ENCODE measurements around the gene XPOT. TPM values are rescaled to one million over a fixed set of nuclear protein-coding genes. Genes with fewer than 3 reads are reported as not detected.
A peak's percentile ranks its signal among the peaks of the same experiment; 100 is the strongest.

XPOT gene
- total and polyA plus RNA-seq, 2 donors (not counting 1 experiment from before 2014, with no cell fraction given) = 11.7 to 48.8 TPM

GRCh38 chr12:64466178-64466577 is 62.0 kb downstream of the XPOT start:
- Histone ChIP-seq H2AFZ (ENCODE audit: insufficient read depth, low read depth, low read length, poor library complexity, severe bottlenecking) (no peak overlapping the region), H3K36me3 (replicated peaks in 1 of 2; ENCODE audit: control extremely low read depth in 1 of 2, control insufficient read depth in 1 of 2, extremely low read depth in 1 of 2, insufficient read depth in 2 of 2, low read length in 1 of 2) (peaks cover 18 to 56% of the 10 kb centered on the region in 2 experiments), H3K4me3 (ENCODE audit: control extremely low read depth in 1 of 5, extremely low read depth in 1 of 5, insufficient read depth in 1 of 5, low read depth in 2 of 5, low read length in 4 of 5) (no peak overlapping the region), H4K20me1 (ENCODE audit: control insufficient read depth, insufficient read depth, low read length, poor library complexity, severe bottlenecking) (no peaks in the 10 kb centered on the region), H3K4me1 (ENCODE audit: control insufficient read depth in 2 of 2, insufficient read depth in 2 of 2, low read length in 2 of 2) (no peaks in the 10 kb centered on the region), H3K27ac (ENCODE audit: low read length in 2 of 2) (no peak overlapping the region), H3K9ac (ENCODE audit: low read length) (no peak overlapping the region), H3K4me2 (replicated peaks; ENCODE audit: low read depth, low read length, poor library complexity, severe bottlenecking) (no peak overlapping the region), H3K9me3 (ENCODE audit: control extremely low read depth in 1 of 3, control insufficient read depth in 2 of 3, insufficient read depth in 1 of 3, low read length in 2 of 3) (no peaks in the 10 kb centered on the region), H3K79me2 (ENCODE audit: control insufficient read depth, insufficient read depth, low read length) (peaks cover 18% of the 10 kb centered on the region), H3K27me3 (replicated peaks in 1 of 4; ENCODE audit: control extremely low read depth in 1 of 4, control insufficient read depth in 3 of 4, insufficient read depth in 4 of 4, low read length in 3 of 4) (no peaks in the 10 kb centered on the region)
- ChIA-PET POLR2A (no interaction called here), CTCF (no interaction called here)
- DNase-seq = no peak
- intact Hi-C loops (cut with micrococcal nuclease) = no loop called here
- Mint-ChIP-seq H3K9me3 (ENCODE audit: insufficient read depth) (no peaks in the 10 kb centered on the region), H3K4me1 (no peaks in the 10 kb centered on the region), H3K27me3 (no peaks in the 10 kb centered on the region), H3K27ac (no peak overlapping the region), H3K4me3 (no peak overlapping the region)
- no peak for ATAC-seq (ENCODE audit: low read depth)
- TF ChIP-seq EZH2 (IDR thresholded peaks at IDR 0.05; ENCODE audit: borderline replicate concordance, insufficient read depth, low read depth, low read length, poor library complexity, severe bottlenecking) = no peak
- TF ChIP-seq CTCF (IDR thresholded peaks at IDR 0.05) = no peak

- no peak overlapping the region for H3K4me3 Mint-ChIP-seq
- no peak overlapping the region for H3K27ac ChIP-seq (ENCODE audit: low read length in 2 of 2)
- no peak overlapping the region for H2AFZ ChIP-seq (ENCODE audit: insufficient read depth, low read depth, low read length, poor library complexity, severe bottlenecking)
- peaks cover 19 to 60% of the 10 kb centered on the region in 2 experiments for H3K36me3 ChIP-seq (replicated peaks in 1 of 2; ENCODE audit: control extremely low read depth in 1 of 2, control insufficient read depth in 1 of 2, extremely low read depth in 1 of 2, insufficient read depth in 2 of 2, low read length in 1 of 2)
- DNase-seq (no peak), ATAC-seq (ENCODE audit: low read depth) (no peak)
- H3K4me1 ChIP-seq (ENCODE audit: control insufficient read depth in 2 of 2, insufficient read depth in 2 of 2, low read length in 2 of 2) = no peaks in the 10 kb centered on the region
- H4K20me1 ChIP-seq (ENCODE audit: control insufficient read depth, insufficient read depth, low read length, poor library complexity, severe bottlenecking) = no peaks in the 10 kb centered on the region
- WGBS (ENCODE audit: insufficient coverage) = 83% methylated on average over 5 of the region's 5 CpGs
- no peak for TF ChIP-seq EZH2 (IDR thresholded peaks at IDR 0.05; ENCODE audit: borderline replicate concordance, insufficient read depth, low read depth, low read length, poor library complexity, severe bottlenecking)
- no peak for TF ChIP-seq CTCF (IDR thresholded peaks at IDR 0.05)
- no peaks in the 10 kb centered on the region for H3K27me3 ChIP-seq (replicated peaks in 1 of 4; ENCODE audit: control extremely low read depth in 1 of 4, control insufficient read depth in 3 of 4, insufficient read depth in 4 of 4, low read length in 3 of 4)
- H3K9me3 Mint-ChIP-seq (ENCODE audit: insufficient read depth) = no peaks in the 10 kb centered on the region
- CTCF ChIA-PET = no interaction called here
- H3K27me3 Mint-ChIP-seq = no peaks in the 10 kb centered on the region
- H3K9ac ChIP-seq (ENCODE audit: low read length) = no peak overlapping the region
- intact Hi-C loops (cut with micrococcal nuclease) = no loop called here
- H3K4me2 ChIP-seq (replicated peaks; ENCODE audit: low read depth, low read length, poor library complexity, severe bottlenecking) = no peak overlapping the region
- H3K27ac Mint-ChIP-seq = peak overlapping the region; percentile 2
- H3K4me3 ChIP-seq (ENCODE audit: control extremely low read depth in 1 of 5, extremely low read depth in 1 of 5, insufficient read depth in 1 of 5, low read depth in 2 of 5, low read length in 4 of 5) = no peak overlapping the region
- H3K79me2 ChIP-seq (ENCODE audit: control insufficient read depth, insufficient read depth, low read length) = peaks cover 7% of the 10 kb centered on the region
- H3K4me1 Mint-ChIP-seq = no peaks in the 10 kb centered on the region
- POLR2A ChIA-PET = no interaction called here
- no peaks in the 10 kb centered on the region for H3K9me3 ChIP-seq (ENCODE audit: control extremely low read depth in 1 of 3, control insufficient read depth in 2 of 3, insufficient read depth in 1 of 3, low read length in 2 of 3)
These were observed 64.8 kb downstream of the XPOT start for GRCh38 chr12:64468966-64469365.

Data from B cell (primary cell).